Suprapubic skin (tissue), 3 donors: ENCODE measurements around the gene ZNF561.

Experiments used
- CTCF ChIP-seq, 2 donors: fragments of 200-600 bp in 1 of 2; fragments of 450-650 bp in 1 of 2; sonication (generic) in 1 of 2; IDR thresholded peaks; one replicate each; pipeline ENCODE4 v1.5.1; 2016 to 2019; ENCODE audit warnings: antibody characterized with exemption in 2 of 2, mild to moderate bottlenecking in 1 of 2, moderate library complexity in 1 of 2
- EP300 ChIP-seq: sonication (generic); formaldehyde crosslinking; IDR thresholded peaks from one replicate; pipeline ENCODE4 v1.6.1; 2017; ENCODE audit warnings: antibody characterized with exemption
- POLR2A ChIP-seq, 2 donors: fragments of 450-650 bp; IDR thresholded peaks; one replicate each; pipeline ENCODE4 v1.6.1; 2017; ENCODE audit warnings: antibody characterized with exemption in 2 of 2, mild to moderate bottlenecking in 2 of 2, moderate library complexity in 2 of 2

DNA sequence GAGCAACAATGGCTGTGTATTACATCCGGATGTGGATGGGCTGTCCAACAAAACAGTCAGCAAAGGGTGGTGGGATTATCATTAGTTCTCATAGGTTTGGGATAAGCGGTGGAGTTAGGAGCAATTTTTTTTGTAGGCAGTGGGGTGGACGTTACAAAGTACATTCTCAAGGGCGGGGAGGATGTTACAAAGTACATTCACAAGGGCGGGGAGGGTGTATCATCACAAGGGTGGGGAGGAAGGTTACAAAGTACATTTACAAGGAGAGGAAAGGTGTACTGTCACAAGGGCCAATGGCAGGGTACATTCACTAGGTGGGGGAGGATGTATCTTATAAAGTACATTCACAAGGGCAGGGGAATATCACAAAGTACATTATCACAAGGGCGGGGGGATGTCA is 20.8 kb upstream of the ZNF561 start:
- TF ChIP-seq POLR2A (IDR thresholded peaks at IDR 0.05) (no peak), CTCF (IDR thresholded peaks at IDR 0.05) (no peak), EP300 (no peak)
